HUES64 (cell line): ENCODE data around the gene IFI27L2.
A peak's percentile ranks its signal among the peaks of the same experiment; 100 is the strongest.

ENCODE experiments used
- H3K27ac ChIP-seq: 2 replicates; pipeline ENCODE4 v1.7.0; 2013; ENCODE audit warnings: low read depth, low read length, inconsistent platforms
- H3K27me3 ChIP-seq: 2 replicates; pipeline ENCODE4 v1.6.1; 2013; ENCODE audit warnings: mild to moderate bottlenecking, low read length; ENCODE audit not compliant: insufficient read depth
- H3K36me3 ChIP-seq: 2 replicates; pipeline ENCODE4 v1.6.1; 2013; ENCODE audit warnings: mild to moderate bottlenecking, low read length; ENCODE audit not compliant: insufficient read depth
- H3K4me1 ChIP-seq: 2 replicates; pipeline ENCODE4 v1.6.1; 2013; ENCODE audit warnings: mild to moderate bottlenecking, low read length, moderate library complexity; ENCODE audit not compliant: insufficient read depth
- H3K4me3 ChIP-seq: 2 replicates; pipeline ENCODE4 v1.5.1; 2013; ENCODE audit warnings: mild to moderate bottlenecking, low read length, moderate library complexity
- H3K9ac ChIP-seq: 2 replicates; pipeline ENCODE4 v1.6.1; 2013; ENCODE audit warnings: mild to moderate bottlenecking, low read depth, low read length
- H3K9me3 ChIP-seq: 2 replicates; pipeline ENCODE4 v1.6.1; 2013; ENCODE audit warnings: low read depth, low read length; ENCODE audit not compliant: insufficient read depth
- WGBS: fragments of 150-250, 120-280 bp; methylation state at CpG from one replicate; pipeline ENCODE4 v1.1.7; 2013; ENCODE audit warnings: missing lambda C conversion rate; 5-methylcytosine and 5-hydroxymethylcytosine counted together

The IFI27L2 gene

DNA sequence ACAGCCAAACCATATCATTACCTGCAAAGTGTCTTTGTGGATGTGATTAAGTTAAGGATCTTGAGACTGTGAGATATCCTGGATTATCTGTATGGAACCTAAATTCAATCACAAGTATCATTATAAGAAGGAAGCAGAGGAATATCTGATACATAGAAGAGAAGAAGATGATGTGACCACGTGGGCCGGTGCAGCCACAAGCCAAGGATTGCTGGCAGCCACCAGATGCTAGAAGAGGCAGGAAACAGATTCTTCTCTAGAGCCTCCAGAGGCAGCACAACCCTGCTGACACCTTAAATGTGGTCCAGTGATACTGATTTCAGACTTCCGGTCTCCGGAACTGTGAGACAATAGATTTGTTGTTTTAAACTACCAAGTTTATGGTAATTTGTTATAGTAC, 6.1 kb upstream of the IFI27L2 start:
- Histone ChIP-seq H3K27me3 (no peaks in the 10 kb centered on the region), H3K4me3 (no peak overlapping the region), H3K9me3 (peaks cover 11% of the 10 kb centered on the region; the same call in 1 of the 2 replicates), H3K27ac (no peak overlapping the region), H3K4me1 (peaks cover 14% of the 10 kb centered on the region), H3K36me3 (no peaks in the 10 kb centered on the region), H3K9ac (no peak overlapping the region)
- 77% methylated on average over 4 of the region's 4 CpGs for WGBS

DNA sequence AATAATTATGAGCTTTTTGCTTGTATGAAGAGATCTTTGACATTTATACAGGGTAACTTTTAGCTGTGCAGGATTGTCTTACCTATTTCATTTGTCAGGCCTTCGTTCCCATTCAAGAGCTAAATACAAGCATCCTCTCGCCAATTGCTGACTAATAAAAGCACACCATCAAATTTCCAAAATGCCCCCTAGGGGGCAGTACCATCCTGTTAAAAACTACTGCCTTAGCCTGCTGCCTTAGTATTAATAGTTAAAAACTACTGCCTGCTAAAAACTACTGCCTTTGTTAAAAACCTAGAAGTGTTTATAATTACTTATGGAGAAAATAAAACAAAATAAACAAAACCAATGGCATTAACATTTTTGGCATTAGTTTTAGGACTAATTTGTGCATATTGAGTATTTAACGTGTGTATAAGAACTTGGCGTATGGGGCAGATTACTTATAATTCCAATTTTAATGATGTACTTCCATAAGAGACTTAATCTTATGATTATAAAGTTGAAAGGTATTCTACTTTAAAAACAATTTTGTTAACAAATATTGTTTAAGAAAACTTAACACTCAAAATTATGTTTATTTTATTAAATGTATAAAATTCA, 3.0 kb upstream of the IFI27L2 start:
- peaks cover 3% of the 10 kb centered on the region; the same call in 1 of the 2 replicates for H3K4me1 ChIP-seq
- H3K36me3 ChIP-seq: no peaks in the 10 kb centered on the region
- H3K4me3 ChIP-seq: no peak overlapping the region
- peaks cover 11% of the 10 kb centered on the region; the same call in 1 of the 2 replicates for H3K9me3 ChIP-seq
- H3K27ac ChIP-seq: no peak overlapping the region
- WGBS: 19% methylated on average over 2 of the region's 4 CpGs
- H3K27me3 ChIP-seq: no peaks in the 10 kb centered on the region
- H3K9ac ChIP-seq: no peak overlapping the region

DNA sequence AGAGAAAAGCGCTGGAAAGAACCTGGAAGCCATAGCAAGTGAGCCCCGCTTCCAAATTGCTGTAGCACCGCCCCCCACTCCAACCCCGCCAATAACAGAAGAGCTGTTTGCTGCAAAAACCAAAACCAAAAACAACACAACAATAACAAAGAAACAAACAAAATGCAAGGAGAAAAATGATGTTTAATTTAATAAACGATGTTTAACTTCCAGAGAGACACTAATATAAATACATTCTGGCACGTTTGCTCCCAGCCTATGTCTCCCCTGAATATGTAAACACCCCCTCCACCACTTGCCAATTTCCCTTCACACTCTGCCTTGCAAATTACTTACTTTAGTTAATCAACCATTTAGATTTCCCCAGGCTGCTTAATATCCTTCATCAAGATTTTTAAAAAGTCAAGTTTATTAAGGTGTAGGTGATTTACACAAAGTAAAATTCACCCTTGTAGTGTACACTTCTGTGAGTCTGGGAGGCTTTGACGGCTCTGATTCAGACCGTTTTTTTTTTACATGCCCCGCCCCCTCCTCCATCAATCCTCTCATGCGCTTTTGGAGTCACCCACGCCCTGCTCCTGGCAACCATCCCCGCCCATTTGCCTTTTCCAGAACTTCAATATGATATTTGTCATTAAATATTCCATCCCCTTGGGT, 482 bp upstream of the IFI27L2 start:
- Histone ChIP-seq H3K4me3 (peak overlapping the region; percentile 66), H3K27ac (no peak overlapping the region), H3K36me3 (no peaks in the 10 kb centered on the region), H3K9me3 (no peaks in the 10 kb centered on the region), H3K27me3 (no peaks in the 10 kb centered on the region), H3K9ac (no peak overlapping the region), H3K4me1 (peaks cover 3% of the 10 kb centered on the region; the same call in 1 of the 2 replicates)
- under 1% methylated on average over 12 of the region's 12 CpGs for WGBS

DNA sequence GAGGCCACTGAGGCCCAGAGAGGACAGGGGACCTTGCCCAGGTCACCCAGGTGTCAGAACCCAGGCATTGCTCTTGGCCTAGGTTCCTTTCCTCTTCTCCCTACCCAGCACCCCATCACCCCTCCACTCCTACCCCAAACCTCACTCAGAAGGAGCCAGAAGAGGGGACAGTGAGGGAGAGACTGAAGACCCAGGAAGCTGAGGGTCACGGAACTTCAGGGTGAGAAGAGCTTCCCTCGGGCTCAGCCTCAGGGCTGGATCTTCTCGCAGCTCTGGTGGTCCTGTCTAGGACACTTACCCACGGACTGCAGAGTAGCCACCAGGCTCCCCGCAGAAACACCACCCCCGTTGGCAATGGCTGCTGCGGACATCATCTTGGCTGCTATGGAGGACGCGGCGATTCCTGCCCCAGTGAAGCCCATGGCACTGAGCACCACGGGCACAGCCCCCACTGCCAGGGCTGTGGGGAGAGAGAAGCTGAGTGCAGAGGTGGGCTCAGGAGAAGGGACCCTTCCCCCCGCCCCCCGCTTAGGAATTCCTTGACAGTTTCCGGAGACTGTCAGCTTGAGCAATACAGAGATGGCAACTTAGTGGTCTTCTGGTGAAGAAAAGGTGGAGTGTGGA, 1.1 kb downstream of the IFI27L2 start:
- no peaks in the 10 kb centered on the region for H3K27me3 ChIP-seq
- no peaks in the 10 kb centered on the region for H3K9me3 ChIP-seq
- no peak overlapping the region for H3K27ac ChIP-seq
- peak overlapping the region; percentile 66 for H3K4me3 ChIP-seq
- H3K4me1 ChIP-seq: peaks cover 3% of the 10 kb centered on the region; the same call in 1 of the 2 replicates
- 85% methylated on average over 14 of the region's 14 CpGs for WGBS
- no peak overlapping the region for H3K9ac ChIP-seq
- no peaks in the 10 kb centered on the region for H3K36me3 ChIP-seq

DNA sequence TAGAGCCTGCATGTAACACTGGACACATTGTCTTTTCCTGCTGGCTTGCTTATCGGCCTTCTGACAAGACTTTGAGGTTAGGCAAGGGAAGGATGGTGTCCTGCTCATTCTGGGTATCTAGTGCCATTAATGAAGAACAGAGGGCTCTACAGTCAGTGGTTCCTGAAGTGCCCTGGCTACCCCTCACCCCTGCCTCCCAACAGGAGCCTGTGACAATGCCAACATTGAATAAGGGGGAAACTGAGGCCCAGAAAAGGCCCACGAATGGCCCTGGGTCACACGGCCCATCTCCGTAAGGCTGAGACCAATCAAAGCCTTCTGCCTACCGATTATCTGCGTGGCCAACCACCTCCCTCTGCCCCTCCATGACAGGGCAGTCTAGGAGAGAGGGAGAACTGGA, 2.1 kb downstream of the IFI27L2 start:
- Histone ChIP-seq H3K4me3 (no peak overlapping the region), H3K27me3 (no peaks in the 10 kb centered on the region), H3K27ac (no peak overlapping the region), H3K9me3 (no peaks in the 10 kb centered on the region), H3K9ac (no peak overlapping the region), H3K36me3 (no peaks in the 10 kb centered on the region), H3K4me1 (peaks cover 3% of the 10 kb centered on the region; the same call in 1 of the 2 replicates)
- WGBS: 96% methylated on average over 6 of the region's 6 CpGs

DNA sequence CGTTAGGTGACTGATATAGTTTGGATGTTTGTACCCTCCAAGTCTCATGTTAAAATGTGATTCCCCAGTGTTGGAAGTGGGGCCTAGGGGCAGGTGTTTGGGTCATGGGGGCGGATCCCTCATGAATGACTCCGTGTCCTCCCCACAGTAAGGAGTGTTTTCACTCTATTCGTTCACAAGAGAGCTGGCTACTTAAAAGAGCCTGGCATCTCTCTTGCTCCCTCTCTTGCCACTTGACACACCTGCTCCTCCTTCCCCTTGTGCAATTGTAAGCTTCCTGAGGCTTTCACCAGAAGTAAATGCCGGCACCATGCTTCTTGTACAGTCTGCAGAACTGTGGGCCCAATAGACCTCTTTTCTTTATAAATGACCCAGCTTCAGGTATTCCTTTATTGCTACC, 2.6 kb downstream of the IFI27L2 start:
- H3K36me3 ChIP-seq: no peaks in the 10 kb centered on the region
- 89% methylated on average over 5 of the region's 5 CpGs for WGBS
- H3K9ac ChIP-seq: no peak overlapping the region

DNA sequence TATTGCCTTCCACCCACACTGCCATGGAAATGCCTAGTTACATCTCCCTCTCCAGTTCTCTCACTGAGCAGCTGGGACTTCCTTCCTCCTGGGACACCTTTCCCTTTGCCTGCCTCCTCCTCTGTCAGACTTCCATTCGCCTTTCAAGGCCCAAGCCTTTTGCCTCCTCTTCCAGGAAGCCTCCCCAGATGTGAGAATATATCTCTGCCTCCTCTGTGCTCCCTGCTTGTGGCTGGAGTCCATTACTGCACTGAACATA, 3.1 kb downstream of the IFI27L2 start:
- H3K36me3 ChIP-seq: no peaks in the 10 kb centered on the region
- H3K27ac ChIP-seq: no peak overlapping the region
- 80% methylated on average over 1 of the region's 1 CpG for WGBS
- no peak overlapping the region for H3K9ac ChIP-seq
- peaks cover 3% of the 10 kb centered on the region; the same call in 1 of the 2 replicates for H3K4me1 ChIP-seq
- H3K4me3 ChIP-seq: no peak overlapping the region
- H3K27me3 ChIP-seq: no peaks in the 10 kb centered on the region
- no peaks in the 10 kb centered on the region for H3K9me3 ChIP-seq

More for the DNA sequence above, 2.6 kb downstream of the IFI27L2 start:
- H3K4me3 ChIP-seq: no peak overlapping the region
- H3K4me1 ChIP-seq: peaks cover 3% of the 10 kb centered on the region; the same call in 1 of the 2 replicates
- H3K27ac ChIP-seq: no peak overlapping the region
- no peaks in the 10 kb centered on the region for H3K9me3 ChIP-seq
- H3K27me3 ChIP-seq: no peaks in the 10 kb centered on the region

DNA sequence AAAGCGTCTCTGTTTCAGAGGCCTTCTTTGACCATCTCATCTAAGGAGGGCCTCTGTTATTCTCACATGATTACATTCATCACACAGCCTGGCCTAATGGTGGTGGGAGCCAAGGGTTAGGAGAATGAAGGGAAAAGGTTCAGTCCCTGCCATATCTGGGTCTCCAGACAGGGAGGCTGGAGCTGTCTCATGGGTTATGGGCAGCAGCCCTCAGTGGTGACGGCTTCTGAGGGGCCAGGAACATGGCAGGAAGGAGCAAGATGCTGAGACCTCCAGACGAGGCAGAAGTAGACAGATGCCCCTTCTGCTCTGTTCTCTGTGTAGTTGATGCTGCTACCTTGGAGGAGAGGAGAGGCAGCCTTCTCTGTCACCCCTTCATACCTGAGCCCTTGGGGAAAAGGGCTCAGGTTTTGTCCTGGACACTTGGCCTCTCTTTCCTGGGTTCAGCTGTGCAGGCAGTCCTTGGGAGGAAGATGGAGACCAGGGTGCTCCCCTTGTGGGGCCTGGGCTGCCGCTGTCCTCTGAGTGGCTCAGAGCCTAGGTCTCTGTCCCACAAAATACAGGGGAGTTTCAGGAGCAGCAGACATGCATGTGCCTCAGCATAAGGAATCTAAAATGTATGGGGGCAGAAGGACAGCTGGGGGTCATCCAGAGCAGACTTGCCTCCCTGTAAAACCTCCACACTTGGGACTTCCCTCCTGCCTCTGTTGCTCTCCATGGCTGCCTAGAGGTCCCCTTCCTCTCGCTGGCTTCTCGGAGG, 3.6 kb downstream of the IFI27L2 start:
- Histone ChIP-seq H3K36me3 (no peaks in the 10 kb centered on the region), H3K4me3 (no peak overlapping the region), H3K27me3 (no peaks in the 10 kb centered on the region), H3K27ac (no peak overlapping the region), H3K9ac (no peak overlapping the region), H3K9me3 (no peaks in the 10 kb centered on the region), H3K4me1 (peaks cover 3% of the 10 kb centered on the region; the same call in 1 of the 2 replicates)
- 90% methylated on average over 6 of the region's 6 CpGs for WGBS

DNA sequence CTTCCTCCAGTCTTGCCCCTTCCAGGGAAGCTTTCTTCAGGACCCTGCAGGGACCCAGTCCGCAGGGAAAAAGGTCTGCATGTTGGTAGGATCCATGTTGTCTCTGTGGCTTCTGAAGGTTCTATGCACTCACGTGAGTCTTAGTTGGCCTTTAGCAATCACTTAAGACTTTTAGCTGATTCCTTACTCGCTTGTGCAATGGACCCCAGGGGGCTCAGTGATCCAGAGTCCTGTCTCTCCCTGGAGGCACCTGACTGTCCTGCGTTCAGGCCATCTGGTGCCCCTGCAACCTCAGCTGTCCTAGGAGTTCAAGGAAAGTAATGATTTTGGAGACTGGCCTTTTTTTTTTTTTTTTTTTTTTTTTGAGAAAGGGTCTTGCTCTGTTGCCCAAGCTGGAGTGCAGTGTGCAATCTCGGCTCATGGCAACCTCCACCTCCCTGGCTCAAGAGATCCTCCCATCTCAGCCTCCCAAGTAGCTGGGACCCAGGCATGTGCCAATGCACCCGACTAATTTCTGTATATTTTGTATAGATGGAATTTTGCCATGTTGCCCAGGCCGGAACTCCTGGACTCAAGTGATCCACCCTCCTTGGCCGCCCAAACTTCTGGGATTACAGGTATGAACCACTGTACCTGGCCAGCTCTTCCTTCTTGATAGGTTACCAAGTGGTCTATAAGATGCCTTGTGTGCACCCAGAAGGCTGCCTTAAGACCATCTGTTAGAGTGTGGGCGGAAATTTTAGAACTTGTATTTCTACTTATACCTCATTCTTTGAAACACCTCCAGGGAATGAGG, 4.6 kb downstream of the IFI27L2 start:
- no peak overlapping the region for H3K9ac ChIP-seq
- H3K9me3 ChIP-seq: no peaks in the 10 kb centered on the region
- WGBS: 91% methylated on average over 8 of the region's 9 CpGs
- no peak overlapping the region for H3K4me3 ChIP-seq
- H3K4me1 ChIP-seq: no peaks in the 10 kb centered on the region
- no peak overlapping the region for H3K27ac ChIP-seq
- H3K36me3 ChIP-seq: no peaks in the 10 kb centered on the region
- no peaks in the 10 kb centered on the region for H3K27me3 ChIP-seq

DNA sequence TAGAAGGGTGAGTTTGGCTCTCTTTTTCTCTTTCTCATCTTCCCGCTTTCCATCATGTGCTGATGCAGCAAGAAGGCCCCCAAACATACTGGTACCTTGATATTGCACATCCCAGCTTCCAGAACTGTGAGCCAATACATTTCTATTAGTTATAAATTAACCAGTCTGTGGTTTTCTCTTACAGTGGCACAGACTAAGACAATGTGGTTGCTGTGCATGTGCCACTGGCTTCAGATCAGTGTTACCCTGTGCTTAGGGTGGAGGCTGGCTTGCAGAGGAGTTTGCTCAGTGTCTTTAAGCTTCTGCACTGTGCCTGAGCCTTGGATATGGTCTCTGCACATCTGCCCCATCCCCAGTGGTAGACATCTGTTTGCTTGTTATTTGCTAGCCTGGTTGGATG, 5.5 kb downstream of the IFI27L2 start:
- no peak overlapping the region for H3K9ac ChIP-seq
- WGBS: 100% methylated on average over 1 of the region's 1 CpG
- peaks cover 5% of the 10 kb centered on the region; the same call in 1 of the 2 replicates for H3K9me3 ChIP-seq
- H3K27me3 ChIP-seq: no peaks in the 10 kb centered on the region
- no peak overlapping the region for H3K4me3 ChIP-seq
- H3K27ac ChIP-seq: no peak overlapping the region
- no peaks in the 10 kb centered on the region for H3K4me1 ChIP-seq
- H3K36me3 ChIP-seq: no peaks in the 10 kb centered on the region
